GM19372 (cell line): ENCODE results near the gene CACNA2D4.

Experiments used
- ATAC-seq: cut with Tn5 transposase; IDR thresholded peaks from one replicate; pipeline ENCODE4 v1.9.1; 2021; ENCODE audit warnings: mild to moderate bottlenecking, low read depth, moderate library complexity; ENCODE audit not compliant: unreplicated experiment

CACNA2D4 gene

GRCh38 chr12:1794440-1795090 is 123.9 kb downstream of the CACNA2D4 start:
- no peak for ATAC-seq

DNA sequence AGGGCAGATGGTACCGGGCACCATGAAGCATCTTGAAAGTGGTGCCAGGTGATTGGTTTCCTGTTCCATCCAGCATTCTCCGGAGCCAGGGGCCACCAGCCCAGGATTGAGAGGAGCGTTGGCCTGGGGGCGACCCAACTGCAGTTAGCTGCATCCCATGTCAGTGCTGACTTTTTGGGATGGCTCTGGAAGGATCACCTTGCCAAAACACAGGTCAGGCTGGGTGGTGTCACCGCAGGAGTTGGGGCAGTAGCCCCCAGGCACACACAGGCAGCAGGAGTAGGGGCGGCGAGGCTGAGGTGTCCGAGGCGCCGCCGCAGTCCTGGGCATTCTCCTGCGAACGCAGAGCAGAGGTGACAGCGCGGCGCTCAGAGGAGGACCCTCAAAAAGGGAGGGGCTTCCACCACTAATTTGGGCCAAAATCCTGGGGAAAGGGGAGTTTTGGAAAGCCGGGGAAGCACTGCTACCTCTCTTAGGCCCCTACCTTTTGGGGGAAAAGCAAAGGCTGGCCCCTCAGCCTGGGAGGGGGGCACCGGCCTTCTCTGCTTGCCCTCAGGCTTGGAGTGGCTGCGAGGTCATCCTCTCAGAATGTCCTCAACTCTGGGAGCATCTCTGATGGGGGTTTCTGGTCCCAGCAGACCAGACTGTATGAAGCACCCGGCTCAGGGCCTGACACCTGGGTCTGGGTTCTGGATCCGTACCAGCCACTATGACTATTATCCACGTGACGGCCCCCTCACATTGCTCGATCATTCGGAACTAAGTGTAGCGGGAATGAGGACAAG is 124.8 kb downstream of the CACNA2D4 start:
- ATAC-seq = no peak

- ATAC-seq = no peak
Observed at GRCh38 chr12:1792406-1792805, 126.0 kb downstream of the CACNA2D4 start.

GRCh38 chr12:1791104-1791841 is 127.2 kb downstream of the CACNA2D4 start:
- no peak for ATAC-seq

DNA sequence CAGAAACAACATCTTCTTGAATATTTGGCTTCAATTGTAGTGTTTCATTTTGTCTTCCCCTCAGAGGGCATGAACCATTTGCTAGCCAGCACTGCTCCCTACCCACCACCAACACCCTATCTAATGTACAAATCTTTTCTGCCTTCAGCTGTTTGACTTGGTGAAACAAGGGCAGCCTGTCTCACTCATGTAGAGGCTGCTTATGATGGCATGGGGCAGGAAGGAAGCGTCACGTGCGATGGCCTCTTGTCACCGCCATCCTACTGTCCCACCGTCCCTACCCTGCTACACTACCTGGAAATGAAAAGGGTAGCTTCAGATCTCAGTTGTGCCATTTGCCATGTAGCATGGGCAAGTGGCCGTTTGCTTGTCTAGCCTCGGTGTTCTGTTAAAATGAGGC is 128.0 kb downstream of the CACNA2D4 start:
- ATAC-seq = no peak

DNA sequence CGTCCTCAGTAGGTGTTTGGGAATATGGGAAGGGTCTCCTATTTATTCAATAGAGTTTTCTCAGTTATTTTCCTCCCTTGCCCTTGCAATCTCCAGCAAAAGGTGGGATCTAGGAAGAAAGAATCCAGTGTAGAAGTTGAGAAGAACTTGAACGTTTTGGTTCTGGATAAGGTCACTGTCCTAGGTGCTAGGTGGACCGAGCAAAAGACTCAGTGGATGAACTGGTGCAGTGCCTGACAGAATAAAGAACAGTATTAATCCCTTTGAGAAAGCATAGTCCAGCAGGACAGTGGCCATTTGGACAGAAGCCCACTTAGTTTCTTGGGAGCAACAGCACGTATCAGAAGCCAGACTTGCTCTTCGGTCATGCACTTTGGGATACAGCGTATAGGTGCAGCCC is 130.7 kb downstream of the CACNA2D4 start:
- ATAC-seq = no peak

- no peak for ATAC-seq
Observed at GRCh38 chr12:1782215-1782614, 136.2 kb downstream of the CACNA2D4 start.

DNA sequence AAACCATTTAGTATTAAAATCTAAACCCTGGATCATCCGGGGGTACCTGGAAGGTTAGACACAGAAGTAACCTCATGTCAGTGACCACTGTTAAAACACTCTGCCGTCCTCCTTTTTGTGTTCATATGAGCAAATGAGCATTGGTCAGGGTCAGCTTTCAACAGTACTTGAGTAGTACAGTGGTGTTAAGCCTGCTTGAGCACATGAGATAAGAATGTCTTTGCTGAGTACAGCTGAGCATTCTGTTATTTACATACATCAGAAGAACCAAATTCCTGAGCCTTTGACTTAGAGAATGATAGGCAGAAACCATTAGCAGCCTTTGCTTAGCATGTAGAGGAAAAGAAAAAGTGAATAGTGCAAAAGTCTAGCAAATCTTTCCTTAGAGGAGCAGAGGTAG is 136.7 kb downstream of the CACNA2D4 start:
- no peak for ATAC-seq

DNA sequence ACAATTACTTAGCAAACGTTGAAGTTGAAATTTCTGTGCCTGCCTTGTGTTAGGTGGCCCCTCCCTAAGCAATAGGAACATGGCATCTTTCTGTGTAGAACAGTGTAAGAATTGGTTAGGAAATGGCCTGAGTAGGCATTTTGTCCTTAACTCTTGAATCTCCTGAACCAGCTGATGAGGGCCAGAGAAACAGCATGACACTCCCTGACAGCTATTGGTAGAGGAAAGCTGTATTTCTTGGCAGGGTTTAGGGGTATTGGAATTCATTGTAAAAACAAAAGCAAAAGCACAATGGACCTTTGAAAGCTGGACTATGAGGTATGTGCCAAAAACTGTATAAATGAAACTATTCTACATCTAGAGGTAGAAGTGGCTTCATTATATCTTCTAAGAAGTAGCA is 138.7 kb downstream of the CACNA2D4 start:
- ATAC-seq = no peak

- no peak for ATAC-seq
Observed at GRCh38 chr12:1778911-1779310, 139.5 kb downstream of the CACNA2D4 start.

DNA sequence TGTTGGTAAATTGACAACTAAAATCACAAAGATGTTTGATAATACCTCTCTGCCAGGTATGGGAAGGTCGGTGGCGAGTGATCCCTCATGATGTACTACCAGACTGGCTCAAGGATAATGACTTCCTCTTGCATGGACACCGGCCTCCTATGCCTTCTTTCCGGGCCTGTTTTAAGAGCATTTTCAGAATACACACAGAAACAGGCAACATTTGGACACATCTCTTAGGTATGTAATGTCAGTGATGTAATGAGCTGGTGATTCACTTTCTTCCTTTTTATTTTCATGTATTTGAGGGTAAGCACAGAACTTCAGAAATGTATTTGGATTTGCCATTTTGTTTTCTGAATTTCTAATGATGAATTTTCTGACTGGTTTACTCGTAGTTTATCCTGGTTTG is 140.7 kb downstream of the CACNA2D4 start:
- no peak for ATAC-seq

DNA sequence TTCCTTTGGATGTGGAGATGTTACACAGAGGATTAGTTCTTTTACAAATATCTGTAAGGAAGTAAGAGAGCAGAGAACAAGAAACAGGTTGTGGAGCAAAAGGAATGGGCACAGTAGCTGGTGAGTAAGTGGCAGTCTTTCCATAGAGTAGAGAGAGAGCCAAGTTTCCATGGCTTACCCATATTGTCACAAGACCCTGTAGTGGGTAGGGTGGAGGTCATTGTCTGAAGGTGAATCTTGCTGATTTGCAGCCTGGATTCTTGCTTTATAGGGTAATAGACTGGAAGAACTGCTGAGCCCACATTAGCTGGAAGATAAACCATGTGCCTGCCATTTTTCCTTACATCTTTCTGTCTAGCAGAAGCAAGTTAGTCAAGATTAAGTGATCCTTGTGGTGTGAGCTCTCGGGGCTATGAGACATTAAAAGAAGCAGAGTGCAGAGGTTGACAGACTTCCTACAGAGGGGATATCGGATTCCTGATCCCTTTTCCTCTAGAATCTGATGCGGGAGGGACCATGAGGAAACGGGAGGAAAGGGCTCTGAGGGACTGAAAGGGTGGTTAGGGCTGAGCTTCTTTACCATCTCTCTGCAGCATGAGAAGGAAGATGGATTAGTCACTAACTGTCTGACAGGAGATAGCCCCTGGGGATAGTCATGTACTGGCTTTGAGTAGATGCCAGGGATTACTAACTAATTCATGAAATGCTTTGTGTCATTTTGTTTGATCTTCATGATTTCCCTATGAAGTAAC is 142.1 kb downstream of the CACNA2D4 start:
- ATAC-seq = no peak

DNA sequence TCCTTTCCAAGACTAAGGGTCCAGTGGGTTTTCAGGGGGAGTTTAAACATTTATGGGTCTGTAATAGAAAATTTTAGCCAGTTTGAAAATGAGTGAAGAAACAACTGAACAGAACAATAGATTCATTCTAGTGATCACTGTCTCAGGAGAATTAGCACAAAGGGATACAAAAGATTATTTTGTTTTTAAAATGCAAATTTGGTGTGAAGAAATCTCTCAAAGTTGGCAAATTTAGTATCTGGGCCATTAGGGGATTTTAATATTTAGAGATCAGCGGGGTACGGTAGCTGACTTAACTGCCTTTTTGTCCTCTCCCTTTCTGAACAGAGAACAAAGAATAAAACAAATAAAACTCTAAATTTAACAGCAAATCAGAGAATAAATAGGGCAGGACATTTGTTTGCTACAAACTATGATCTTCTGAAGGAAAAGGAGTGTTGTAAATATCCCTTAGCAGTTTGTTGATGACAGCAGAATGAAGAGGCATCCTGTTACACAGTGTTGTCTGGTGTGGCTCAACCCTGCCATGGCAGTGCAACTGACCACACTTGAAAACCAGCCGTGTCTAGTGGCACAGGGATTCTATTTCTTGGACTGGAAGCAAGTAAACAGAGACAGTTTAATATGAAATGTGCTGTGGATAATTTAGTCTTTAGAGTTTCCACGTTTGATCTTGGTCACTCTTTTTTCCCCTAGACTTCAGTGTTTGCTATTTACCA is 144.4 kb downstream of the CACNA2D4 start:
- no peak for ATAC-seq

GRCh38 chr12:1769809-1770494 is 148.5 kb downstream of the CACNA2D4 start:
- no peak for ATAC-seq

DNA sequence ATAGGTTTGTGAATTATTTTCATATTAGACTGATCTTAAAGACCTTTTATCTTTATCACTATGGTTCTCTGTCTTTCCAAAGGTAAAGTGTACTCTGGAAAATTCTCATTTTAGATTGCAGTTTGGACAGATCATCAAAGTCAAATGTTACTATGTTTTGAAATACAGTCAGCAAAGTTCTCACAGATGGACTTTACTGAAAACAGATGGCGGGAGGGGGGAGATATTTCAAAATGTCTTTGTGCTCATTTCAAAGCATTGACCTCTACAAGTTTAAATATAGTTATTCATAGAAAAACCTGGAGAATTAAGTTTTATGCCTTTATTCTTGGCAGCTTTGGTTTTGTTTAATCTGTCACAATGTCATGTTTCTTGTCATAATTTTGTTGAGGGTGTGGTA is 149.8 kb downstream of the CACNA2D4 start:
- ATAC-seq = no peak

GRCh38 chr12:1767407-1768090 is 150.9 kb downstream of the CACNA2D4 start:
- ATAC-seq = no peak

- no peak for ATAC-seq
Observed at GRCh38 chr12:1766110-1766509, 152.3 kb downstream of the CACNA2D4 start.

GRCh38 chr12:1763153-1763552 is 155.3 kb downstream of the CACNA2D4 start:
- ATAC-seq = no peak

- no peak for ATAC-seq
Observed at GRCh38 chr12:1761857-1762256, 156.6 kb downstream of the CACNA2D4 start.
